Measurements from ENCODE around the gene SSNA1.

GRCh38 chr9:137161558-137162486 lies 26.7 kb upstream of the SSNA1 start:
- no peak for TF ChIP-seq CTCF (IDR thresholded peaks at IDR 0.05; ENCODE audit: low read depth, low read length)
- TF ChIP-seq EZH2phosphoT487 (IDR thresholded peaks at IDR 0.05; ENCODE audit: low read depth) = no peak
